Measurements from ENCODE around the gene PLA2G2E. TPM values are rescaled to one million over a fixed set of nuclear protein-coding genes. Genes with fewer than 3 reads are reported as not detected.

The PLA2G2E gene
- not detected in 2 replicates for total RNA-seq
- long read RNA-seq, result 0 reads

GRCh38 chr1:19923137-19923952, at the start of gene PLA2G2E:
Gene PLA2G2E, minus strand, starts transcription at chr1:19923617. Its CDS starts 58 bp downstream, at chr1:19923559.
- Mint-ChIP-seq H3K4me1 (ENCODE audit: unreplicated experiment) (no peaks in the 10 kb centered on the region), H3K4me3 (ENCODE audit: unreplicated experiment) (no peak within 1 kb of the TSS), H3K27me3 (ENCODE audit: unreplicated experiment) (peaks cover 8% of the 10 kb centered on the region), H3K9me3 (ENCODE audit: unreplicated experiment) (no peaks in the 10 kb centered on the region), H3K36me3 (ENCODE audit: unreplicated experiment) (no peaks in the 10 kb centered on the region), H3K27ac (ENCODE audit: unreplicated experiment) (no peak within 1 kb of the TSS)
- no peak for TF ChIP-seq CTCF (IDR thresholded peaks at IDR 0.05)
- DNase-seq (ENCODE audit: extremely low spot score, unreplicated experiment), result no peak

GRCh38 chr1:19971664-19972063, 48.2 kb upstream of the PLA2G2E start:
- Mint-ChIP-seq H3K36me3 (ENCODE audit: unreplicated experiment) (no peaks in the 10 kb centered on the region), H3K27me3 (ENCODE audit: unreplicated experiment) (peaks cover 12% of the 10 kb centered on the region), H3K27ac (ENCODE audit: unreplicated experiment) (no peak overlapping the region), H3K4me1 (ENCODE audit: unreplicated experiment) (no peaks in the 10 kb centered on the region), H3K4me3 (ENCODE audit: unreplicated experiment) (no peak overlapping the region), H3K9me3 (ENCODE audit: unreplicated experiment) (no peaks in the 10 kb centered on the region)
- no peak for DNase-seq (ENCODE audit: extremely low spot score, unreplicated experiment)
- TF ChIP-seq CTCF (IDR thresholded peaks at IDR 0.05), result no peak

GRCh38 chr1:19969898-19970660, 46.7 kb upstream of the PLA2G2E start:
- no peak overlapping the region for H3K4me3 Mint-ChIP-seq (ENCODE audit: unreplicated experiment)
- no peak overlapping the region for H3K27ac Mint-ChIP-seq (ENCODE audit: unreplicated experiment)
- H3K4me1 Mint-ChIP-seq (ENCODE audit: unreplicated experiment), result no peaks in the 10 kb centered on the region
- H3K27me3 Mint-ChIP-seq (ENCODE audit: unreplicated experiment), result peaks cover 16% of the 10 kb centered on the region
- no peaks in the 10 kb centered on the region for H3K9me3 Mint-ChIP-seq (ENCODE audit: unreplicated experiment)
- TF ChIP-seq CTCF (IDR thresholded peaks at IDR 0.05), result no peak
- DNase-seq (ENCODE audit: extremely low spot score, unreplicated experiment), result no peak
- H3K36me3 Mint-ChIP-seq (ENCODE audit: unreplicated experiment), result no peaks in the 10 kb centered on the region

- Mint-ChIP-seq H3K4me1 (ENCODE audit: unreplicated experiment) (no peaks in the 10 kb centered on the region), H3K9me3 (ENCODE audit: unreplicated experiment) (no peaks in the 10 kb centered on the region), H3K4me3 (ENCODE audit: unreplicated experiment) (no peak overlapping the region), H3K27ac (ENCODE audit: unreplicated experiment) (no peak overlapping the region), H3K36me3 (ENCODE audit: unreplicated experiment) (no peaks in the 10 kb centered on the region), H3K27me3 (ENCODE audit: unreplicated experiment) (peaks cover 21% of the 10 kb centered on the region)
- no peak for DNase-seq (ENCODE audit: extremely low spot score, unreplicated experiment)
- TF ChIP-seq CTCF (IDR thresholded peaks at IDR 0.05), result no peak
Measured at GRCh38 chr1:19967808-19968207, 44.4 kb upstream of the PLA2G2E start.

GRCh38 chr1:19964542-19964941, 41.1 kb upstream of the PLA2G2E start:
- Mint-ChIP-seq H3K36me3 (ENCODE audit: unreplicated experiment) (no peaks in the 10 kb centered on the region), H3K4me3 (ENCODE audit: unreplicated experiment) (no peak overlapping the region), H3K27me3 (ENCODE audit: unreplicated experiment) (peaks cover 13% of the 10 kb centered on the region), H3K9me3 (ENCODE audit: unreplicated experiment) (no peaks in the 10 kb centered on the region), H3K27ac (ENCODE audit: unreplicated experiment) (no peak overlapping the region), H3K4me1 (ENCODE audit: unreplicated experiment) (no peaks in the 10 kb centered on the region)
- no peak for TF ChIP-seq CTCF (IDR thresholded peaks at IDR 0.05)
- no peak for DNase-seq (ENCODE audit: extremely low spot score, unreplicated experiment)

Measured in osteocyte (in vitro differentiated cells).